ENCODE data around the gene TMEM131. TPM values are rescaled to one million over a fixed set of nuclear protein-coding genes. Genes with fewer than 3 reads are reported as not detected.
A peak's percentile ranks its signal among the peaks of the same experiment; 100 is the strongest.

Gene TMEM131
- total RNA-seq, 6 donors from 2014 or later: 30.5 to 67.5 (median 39.7) TPM

- Histone ChIP-seq H3K36me3 (no peaks in the 10 kb centered on the region), H3K9me3 (no peaks in the 10 kb centered on the region), H3K27me3 (no peaks in the 10 kb centered on the region), H3K27ac (no peak overlapping the region), H3K4me3 (no peak overlapping the region), H3K4me1 (peaks cover 0 to 5% (median 0%) of the 10 kb centered on the region in 4 donors)
- DNase-seq: no peak
- WGBS, 2 donors: 85 to 89% methylated on average over 7 of the region's 7 CpGs
- TF ChIP-seq EP300 (IDR thresholded peaks at IDR 0.05): no peak
- TF ChIP-seq CTCF (IDR thresholded peaks at IDR 0.05): no peak
- no peak for TF ChIP-seq POLR2A (IDR thresholded peaks at IDR 0.05)
- TF ChIP-seq POLR2AphosphoS5 (IDR thresholded peaks at IDR 0.05): no peak
- ATAC-seq (ENCODE audit: low FRiP score in 2 of 2): no peak
These were observed 21.3 kb upstream of the TMEM131 start for GRCh38 chr2:98016908-98017670.

- no peaks in the 10 kb centered on the region for H3K36me3 ChIP-seq
- H3K27me3 ChIP-seq: no peaks in the 10 kb centered on the region
- WGBS, 2 donors: 7 to 32% methylated on average over 1 of the region's 1 CpG
- TF ChIP-seq EP300 (IDR thresholded peaks at IDR 0.05): no peak
- no peak for TF ChIP-seq CTCF (IDR thresholded peaks at IDR 0.05)
- no peak for TF ChIP-seq POLR2AphosphoS5 (IDR thresholded peaks at IDR 0.05)
- no peak for TF ChIP-seq POLR2A (IDR thresholded peaks at IDR 0.05)
- no peak for ATAC-seq (ENCODE audit: low FRiP score in 2 of 2)
- no peaks in the 10 kb centered on the region for H3K9me3 ChIP-seq
- peaks cover 0 to 5% (median 0%) of the 10 kb centered on the region in 4 donors for H3K4me1 ChIP-seq
- no peak overlapping the region for H3K27ac ChIP-seq
- DNase-seq: no peak
- no peak overlapping the region for H3K4me3 ChIP-seq
These were observed 19.9 kb upstream of the TMEM131 start for GRCh38 chr2:98015671-98016070.

GRCh38 chr2:98014379-98014778, 18.6 kb upstream of the TMEM131 start:
- Histone ChIP-seq H3K36me3 (no peaks in the 10 kb centered on the region), H3K4me3 (no peak overlapping the region), H3K27ac (no peak overlapping the region), H3K4me1 (peaks cover 0 to 5% (median 0%) of the 10 kb centered on the region in 4 donors), H3K9me3 (no peaks in the 10 kb centered on the region), H3K27me3 (no peaks in the 10 kb centered on the region)
- no peak for ATAC-seq (ENCODE audit: low FRiP score in 2 of 2)
- no peak for TF ChIP-seq POLR2A (IDR thresholded peaks at IDR 0.05)
- TF ChIP-seq CTCF (IDR thresholded peaks at IDR 0.05): no peak
- TF ChIP-seq POLR2AphosphoS5 (IDR thresholded peaks at IDR 0.05): no peak
- no peak for TF ChIP-seq EP300 (IDR thresholded peaks at IDR 0.05)
- peak in 1 of 2 donors; percentile 56 for DNase-seq
- 76% methylated on average over 2 of the region's 2 CpGs; no CpG with 5 or more reads in 1 of the 2 donors for WGBS, 2 donors

GRCh38 chr2:98013407-98014042, 17.8 kb upstream of the TMEM131 start:
- no peaks in the 10 kb centered on the region for H3K9me3 ChIP-seq
- H3K4me1 ChIP-seq: peaks cover 0 to 5% (median 0%) of the 10 kb centered on the region in 4 donors
- no peak overlapping the region for H3K4me3 ChIP-seq
- ATAC-seq (ENCODE audit: low FRiP score in 2 of 2) (peak in 1 of 2 donors; percentile 25), DNase-seq (no peak)
- WGBS, 2 donors: 59 to 64% methylated on average over 12 to 15 of the region's 15 CpGs
- no peak for TF ChIP-seq POLR2AphosphoS5 (IDR thresholded peaks at IDR 0.05)
- no peak for TF ChIP-seq EP300 (IDR thresholded peaks at IDR 0.05)
- TF ChIP-seq CTCF (IDR thresholded peaks at IDR 0.05): no peak
- TF ChIP-seq POLR2A (IDR thresholded peaks at IDR 0.05): no peak
- no peaks in the 10 kb centered on the region for H3K27me3 ChIP-seq
- H3K27ac ChIP-seq: no peak overlapping the region
- no peaks in the 10 kb centered on the region for H3K36me3 ChIP-seq

Data from upper lobe of left lung (tissue), 6 donors.